K562 (cell line): ENCODE results near the gene CHTOP.

Experiments
- CBX5 ChIP-seq: IDR thresholded peaks from 2 replicates; pipeline ENCODE4 v1.6.1; 2014; ENCODE audit warnings: low read depth, borderline replicate concordance
- ELF4 ChIP-seq: fragments of 450-650 bp; formaldehyde crosslinking; IDR thresholded peaks from 2 replicates; pipeline ENCODE4 v1.4.0; 2022; ENCODE audit warnings: missing genetic modification characterization
- NCOR1 ChIP-seq: fragments of 450-650 bp; IDR thresholded peaks from 2 replicates; pipeline ENCODE4 v1.6.1; 2016; ENCODE audit warnings: mild to moderate bottlenecking, moderate library complexity
- POLR2AphosphoS5 ChIP-seq: IDR thresholded peaks from 2 replicates; pipeline ENCODE4 v1.6.1; 2011; ENCODE audit warnings: mild to moderate bottlenecking, low read depth, low read length, moderate library complexity; ENCODE audit not compliant: control insufficient read depth, insufficient read depth
- SMARCC2 ChIP-seq: fragments of 450-650 bp; IDR thresholded peaks from 2 replicates; pipeline ENCODE4 v1.6.1; 2017; ENCODE audit warnings: antibody characterized with exemption, moderate library complexity, mild to moderate bottlenecking, low read depth
- TCF7L2 ChIP-seq: fragments of 150-350 bp; IDR thresholded peaks from 2 replicates; pipeline ENCODE4 v1.6.1; 2016; ENCODE audit warnings: low read depth, mild to moderate bottlenecking, low read length, moderate library complexity
- TF ChIP-seq, protein P1 (sequence below): fragments of 250-450 bp; sonication (Bioruptor Pico); IDR thresholded peaks from 2 replicates; pipeline ENCODE4 v1.4.0; 2020; ENCODE audit warnings: mild to moderate bottlenecking, moderate library complexity
- TF ChIP-seq, protein P2 (sequence below), 2 experiments: IDR thresholded peaks in 1 of 2; conservative IDR thresholded peaks in 1 of 2; 2 replicates each; pipeline ENCODE4 v1.6.1; 2016; ENCODE audit warnings: low read depth in 2 of 2, mild to moderate bottlenecking in 1 of 2, missing compliant biosample characterization in 1 of 2, missing genetic modification characterization in 1 of 2, moderate library complexity in 1 of 2
- TF ChIP-seq, protein P3 (sequence below), 3 experiments: fragments of 200-800 bp in 1 of 3; fragments of 250-450 bp in 1 of 3; fragments of 450-650 bp in 1 of 3; sonication (Bioruptor Pico) in 1 of 3; sonication (Bioruptor generic) in 1 of 3; formaldehyde crosslinking in 1 of 3; IDR thresholded peaks; 2 replicates each; pipeline versions ENCODE4 v1.6.1 to v1.8.0; 2016 to 2022; ENCODE audit warnings: mild to moderate bottlenecking in 2 of 3, missing genetic modification characterization in 2 of 3, missing compliant biosample characterization in 1 of 3, moderate library complexity in 1 of 3

DNA sequence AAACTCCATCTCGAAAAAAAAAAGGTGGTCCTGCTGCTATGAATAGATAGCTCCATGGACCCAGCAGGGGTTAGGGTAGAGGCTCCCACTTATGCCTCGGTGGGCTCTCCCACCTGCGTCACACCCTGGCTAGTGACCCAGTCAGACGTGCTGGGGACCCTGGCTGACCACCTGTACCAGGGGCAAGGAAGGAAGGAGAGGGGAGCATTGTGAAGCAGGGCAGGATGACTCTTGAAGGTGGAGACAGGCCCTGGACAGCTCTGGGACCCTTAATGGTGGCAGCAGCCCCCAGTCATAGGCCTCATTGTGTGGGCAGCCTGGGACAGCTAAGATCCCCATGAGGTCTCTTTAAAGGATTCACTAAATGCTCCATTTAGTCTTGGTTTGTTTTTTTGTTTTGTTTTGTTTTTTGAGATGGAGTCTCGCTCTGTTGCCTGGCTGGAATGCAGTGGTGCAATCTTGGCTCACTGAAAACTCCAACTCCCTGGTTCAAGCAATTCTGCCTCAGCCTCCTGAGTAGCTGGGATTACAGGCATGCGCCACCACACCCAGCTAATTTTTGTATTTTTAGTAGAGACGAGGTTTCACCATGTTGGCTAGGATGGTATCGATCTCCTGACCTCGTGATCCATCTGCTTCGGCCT is 14.3 kb downstream of the CHTOP start:
- TF ChIP-seq NCOR1 (no peak), CBX5 (no peak), ELF4 (CRISPR knock-in tag) (no peak), SMARCC2 (no peak), TCF7L2 (no peak), POLR2AphosphoS5 (no peak)
- TF ChIP-seq, protein P1, sequence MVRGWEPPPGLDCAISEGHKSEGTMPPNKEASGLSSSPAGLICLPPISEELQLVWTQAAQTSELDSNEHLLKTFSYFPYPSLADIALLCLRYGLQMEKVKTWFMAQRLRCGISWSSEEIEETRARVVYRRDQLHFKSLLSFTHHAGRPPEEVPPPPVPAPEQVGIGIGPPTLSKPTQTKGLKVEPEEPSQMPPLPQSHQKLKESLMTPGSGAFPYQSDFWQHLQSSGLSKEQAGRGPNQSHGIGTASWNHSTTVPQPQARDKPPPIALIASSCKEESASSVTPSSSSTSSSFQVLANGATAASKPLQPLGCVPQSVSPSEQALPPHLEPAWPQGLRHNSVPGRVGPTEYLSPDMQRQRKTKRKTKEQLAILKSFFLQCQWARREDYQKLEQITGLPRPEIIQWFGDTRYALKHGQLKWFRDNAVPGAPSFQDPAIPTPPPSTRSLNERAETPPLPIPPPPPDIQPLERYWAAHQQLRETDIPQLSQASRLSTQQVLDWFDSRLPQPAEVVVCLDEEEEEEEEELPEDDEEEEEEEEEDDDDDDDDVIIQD (CRISPR knock-in tag), result no peak
- TF ChIP-seq, protein P2, sequence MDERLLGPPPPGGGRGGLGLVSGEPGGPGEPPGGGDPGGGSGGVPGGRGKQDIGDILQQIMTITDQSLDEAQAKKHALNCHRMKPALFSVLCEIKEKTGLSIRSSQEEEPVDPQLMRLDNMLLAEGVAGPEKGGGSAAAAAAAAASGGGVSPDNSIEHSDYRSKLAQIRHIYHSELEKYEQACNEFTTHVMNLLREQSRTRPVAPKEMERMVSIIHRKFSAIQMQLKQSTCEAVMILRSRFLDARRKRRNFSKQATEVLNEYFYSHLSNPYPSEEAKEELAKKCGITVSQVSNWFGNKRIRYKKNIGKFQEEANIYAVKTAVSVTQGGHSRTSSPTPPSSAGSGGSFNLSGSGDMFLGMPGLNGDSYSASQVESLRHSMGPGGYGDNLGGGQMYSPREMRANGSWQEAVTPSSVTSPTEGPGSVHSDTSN (CRISPR knock-in tag; IDR thresholded peaks at IDR 0.05; ENCODE audit: low read depth), result no peak
- TF ChIP-seq, protein P2 (tag; conservative IDR thresholded peaks at IDR 0.05; ENCODE audit: low read depth), result no peak
- TF ChIP-seq, protein P3, sequence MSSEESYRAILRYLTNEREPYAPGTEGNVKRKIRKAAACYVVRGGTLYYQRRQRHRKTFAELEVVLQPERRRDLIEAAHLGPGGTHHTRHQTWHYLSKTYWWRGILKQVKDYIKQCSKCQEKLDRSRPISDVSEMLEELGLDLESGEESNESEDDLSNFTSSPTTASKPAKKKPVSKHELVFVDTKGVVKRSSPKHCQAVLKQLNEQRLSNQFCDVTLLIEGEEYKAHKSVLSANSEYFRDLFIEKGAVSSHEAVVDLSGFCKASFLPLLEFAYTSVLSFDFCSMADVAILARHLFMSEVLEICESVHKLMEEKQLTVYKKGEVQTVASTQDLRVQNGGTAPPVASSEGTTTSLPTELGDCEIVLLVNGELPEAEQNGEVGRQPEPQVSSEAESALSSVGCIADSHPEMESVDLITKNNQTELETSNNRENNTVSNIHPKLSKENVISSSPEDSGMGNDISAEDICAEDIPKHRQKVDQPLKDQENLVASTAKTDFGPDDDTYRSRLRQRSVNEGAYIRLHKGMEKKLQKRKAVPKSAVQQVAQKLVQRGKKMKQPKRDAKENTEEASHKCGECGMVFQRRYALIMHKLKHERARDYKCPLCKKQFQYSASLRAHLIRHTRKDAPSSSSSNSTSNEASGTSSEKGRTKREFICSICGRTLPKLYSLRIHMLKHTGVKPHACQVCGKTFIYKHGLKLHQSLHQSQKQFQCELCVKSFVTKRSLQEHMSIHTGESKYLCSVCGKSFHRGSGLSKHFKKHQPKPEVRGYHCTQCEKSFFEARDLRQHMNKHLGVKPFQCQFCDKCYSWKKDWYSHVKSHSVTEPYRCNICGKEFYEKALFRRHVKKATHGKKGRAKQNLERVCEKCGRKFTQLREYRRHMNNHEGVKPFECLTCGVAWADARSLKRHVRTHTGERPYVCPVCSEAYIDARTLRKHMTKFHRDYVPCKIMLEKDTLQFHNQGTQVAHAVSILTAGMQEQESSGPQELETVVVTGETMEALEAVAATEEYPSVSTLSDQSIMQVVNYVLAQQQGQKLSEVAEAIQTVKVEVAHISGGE (CRISPR knock-in tag; IDR thresholded peaks at IDR 0.05), result no peak
